ENCODE results near the gene ARAP1.

ARAP1 gene

DNA sequence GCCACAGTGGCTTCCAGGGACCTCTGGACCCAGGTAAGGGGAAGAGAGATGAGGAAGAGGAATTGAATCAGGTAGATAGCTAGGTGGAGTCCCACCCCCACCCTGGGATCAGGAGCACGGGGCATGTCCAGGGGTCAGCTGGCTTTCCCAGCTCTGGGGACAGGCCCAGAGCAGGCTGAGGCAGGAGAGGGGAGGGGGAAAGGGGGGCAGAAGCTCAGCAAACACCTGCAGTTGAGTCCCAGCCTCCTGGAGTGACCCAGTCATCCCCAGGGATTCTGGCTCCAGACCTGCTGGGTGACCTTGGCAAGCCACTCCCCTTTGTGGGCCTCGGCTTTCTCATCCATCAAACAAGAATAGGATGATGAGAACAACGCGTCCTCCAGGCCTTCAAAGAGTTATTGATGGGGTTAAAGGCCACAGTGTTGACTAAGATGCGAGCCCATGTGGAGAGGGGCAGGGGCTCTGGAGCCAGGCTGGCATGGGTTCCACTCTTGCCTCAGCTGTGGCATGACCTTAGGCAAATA, 25.6 kb upstream of the ARAP1 start:
- Histone ChIP-seq H3K27me3 (ENCODE audit: insufficient read depth, low read length) (peaks cover 23% of the 10 kb centered on the region), H3K9ac (ENCODE audit: low read depth, low read length) (no peak overlapping the region), H3K27ac (ENCODE audit: low read length) (no peak overlapping the region), H3K36me3 (ENCODE audit: insufficient read depth, low read depth, low read length) (no peaks in the 10 kb centered on the region), H3K4me1 (ENCODE audit: insufficient read depth, low read length) (peaks cover 6% of the 10 kb centered on the region; the same call in 1 of the 2 replicates), H3K4me3 (ENCODE audit: low read length) (no peak overlapping the region), H3K9me3 (ENCODE audit: insufficient read depth, low read depth, low read length) (no peaks in the 10 kb centered on the region)

DNA sequence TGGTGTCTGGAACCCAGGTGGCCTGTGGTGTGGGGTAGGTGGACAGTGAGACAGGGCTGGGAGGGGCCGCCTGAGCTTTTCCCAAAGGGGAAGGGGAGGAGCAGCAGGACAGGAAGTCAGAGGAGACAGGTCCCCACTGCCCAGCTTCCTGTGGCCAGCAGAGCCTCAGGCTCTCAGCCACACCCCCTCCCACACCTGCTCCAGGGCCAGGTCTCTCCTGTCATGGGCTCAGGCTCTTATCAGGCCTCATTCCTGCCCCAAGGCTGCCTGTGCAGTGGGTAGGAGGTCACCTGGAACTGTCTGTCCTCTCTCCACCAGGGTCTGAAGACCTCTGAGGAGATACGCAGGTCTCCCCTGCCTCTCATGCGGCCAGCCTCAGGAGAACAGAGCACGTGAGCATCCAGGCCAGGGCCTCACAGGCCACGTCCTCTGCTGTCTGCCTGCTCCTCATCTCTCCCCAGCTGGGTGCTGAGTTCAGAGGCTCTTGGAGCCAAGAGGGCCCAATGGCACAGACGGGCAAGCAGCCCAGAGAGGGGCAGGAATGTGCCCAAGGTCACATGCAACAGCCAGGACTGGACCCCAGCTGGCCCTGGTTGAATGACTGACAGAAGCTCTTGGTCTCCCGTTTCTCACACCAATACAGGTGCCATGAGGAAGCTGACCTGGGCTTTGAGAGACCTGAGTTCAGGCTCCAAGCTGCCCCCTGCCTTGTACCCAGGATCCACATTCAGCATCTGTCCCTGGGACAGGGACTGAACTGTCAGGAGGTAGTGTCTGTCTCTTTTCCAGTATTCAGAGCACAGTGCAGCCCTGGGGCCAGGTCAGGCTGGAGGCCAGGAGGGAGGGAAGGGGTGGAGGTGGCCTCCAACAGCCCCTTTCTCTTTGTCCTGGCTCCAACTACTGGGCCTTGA, 24.9 kb upstream of the ARAP1 start:
- Histone ChIP-seq H3K27me3 (ENCODE audit: insufficient read depth, low read length) (peaks cover 19% of the 10 kb centered on the region), H3K4me1 (ENCODE audit: insufficient read depth, low read length) (peaks cover 2% of the 10 kb centered on the region; the same call in 1 of the 2 replicates), H3K27ac (ENCODE audit: low read length) (no peak overlapping the region), H3K9ac (ENCODE audit: low read depth, low read length) (no peak overlapping the region), H3K9me3 (ENCODE audit: insufficient read depth, low read depth, low read length) (no peaks in the 10 kb centered on the region), H3K36me3 (ENCODE audit: insufficient read depth, low read depth, low read length) (no peaks in the 10 kb centered on the region), H3K4me3 (ENCODE audit: low read length) (no peak overlapping the region)

DNA sequence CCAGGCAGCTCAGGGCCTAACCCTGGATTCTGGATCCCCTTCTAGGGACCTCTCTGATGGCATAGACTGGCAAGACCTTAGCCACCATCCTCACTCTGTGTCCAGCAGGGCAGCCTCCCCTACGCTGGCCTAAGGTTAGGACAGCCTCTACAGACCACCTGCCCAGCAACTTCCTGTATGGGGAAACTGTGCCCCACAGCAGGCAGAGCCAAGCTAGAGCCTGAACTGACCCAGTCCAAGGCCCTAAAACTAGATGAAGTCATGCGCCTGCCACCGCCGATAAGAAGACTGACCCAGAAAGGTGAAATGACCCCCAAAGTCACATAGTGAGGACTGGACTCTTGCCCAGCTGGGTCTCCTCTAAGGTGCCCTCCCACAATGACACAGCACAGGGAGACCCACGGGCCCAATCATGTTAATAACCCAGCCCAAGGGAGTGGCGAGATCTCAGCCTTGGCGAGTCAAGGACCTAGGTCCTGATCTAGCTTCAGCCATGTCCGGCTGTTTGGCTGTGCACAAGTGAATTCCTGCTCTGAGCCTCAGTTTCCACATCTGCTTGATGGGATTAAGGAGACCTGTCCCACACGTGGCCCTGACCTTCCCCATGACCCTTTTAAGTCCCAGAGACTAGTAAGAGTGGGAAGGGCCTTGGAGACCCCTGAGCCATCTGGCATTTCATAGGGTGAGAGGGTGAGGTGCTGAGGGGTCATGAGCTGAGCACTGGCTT, 24.1 kb upstream of the ARAP1 start:
- Histone ChIP-seq H3K4me3 (ENCODE audit: low read length) (no peak overlapping the region), H3K9me3 (ENCODE audit: insufficient read depth, low read depth, low read length) (no peaks in the 10 kb centered on the region), H3K27ac (ENCODE audit: low read length) (no peak overlapping the region), H3K4me1 (ENCODE audit: insufficient read depth, low read length) (no peaks in the 10 kb centered on the region), H3K27me3 (ENCODE audit: insufficient read depth, low read length) (peaks cover 16% of the 10 kb centered on the region), H3K36me3 (ENCODE audit: insufficient read depth, low read depth, low read length) (no peaks in the 10 kb centered on the region), H3K9ac (ENCODE audit: low read depth, low read length) (no peak overlapping the region)

- Histone ChIP-seq H3K9ac (ENCODE audit: low read depth, low read length) (no peak overlapping the region), H3K9me3 (ENCODE audit: insufficient read depth, low read depth, low read length) (no peaks in the 10 kb centered on the region), H3K4me1 (ENCODE audit: insufficient read depth, low read length) (no peaks in the 10 kb centered on the region), H3K27ac (ENCODE audit: low read length) (no peak overlapping the region), H3K4me3 (ENCODE audit: low read length) (no peak overlapping the region), H3K27me3 (ENCODE audit: insufficient read depth, low read length) (peaks cover 9% of the 10 kb centered on the region), H3K36me3 (ENCODE audit: insufficient read depth, low read depth, low read length) (no peaks in the 10 kb centered on the region)
Measured at GRCh38 chr11:72775288-72776110, 23.3 kb upstream of the ARAP1 start.

DNA sequence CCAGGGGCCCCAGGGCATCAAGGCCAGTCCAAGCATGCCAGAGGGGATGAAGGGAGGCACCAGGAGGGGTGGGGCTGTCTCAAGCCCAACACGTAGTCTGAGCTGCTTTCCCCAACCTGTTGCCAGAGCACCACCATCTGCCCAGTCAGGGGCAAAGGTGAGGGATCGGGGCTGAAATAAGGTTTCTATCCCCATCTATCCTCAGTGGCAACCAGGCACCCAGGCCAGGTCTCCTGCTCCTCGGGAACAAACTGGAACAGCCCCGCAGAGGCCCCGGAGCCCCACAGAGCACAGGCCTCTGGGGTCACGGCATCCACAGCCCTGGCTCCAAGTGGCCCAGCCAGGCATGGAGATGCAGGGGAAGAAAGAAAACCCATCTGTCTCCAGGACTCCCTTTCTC, 22.3 kb upstream of the ARAP1 start:
- Histone ChIP-seq H3K9ac (ENCODE audit: low read depth, low read length) (no peak overlapping the region), H3K4me1 (ENCODE audit: insufficient read depth, low read length) (no peaks in the 10 kb centered on the region), H3K27ac (ENCODE audit: low read length) (no peak overlapping the region), H3K4me3 (ENCODE audit: low read length) (no peak overlapping the region), H3K9me3 (ENCODE audit: insufficient read depth, low read depth, low read length) (no peaks in the 10 kb centered on the region), H3K27me3 (ENCODE audit: insufficient read depth, low read length) (no peaks in the 10 kb centered on the region; the same call in 1 of the 2 replicates), H3K36me3 (ENCODE audit: insufficient read depth, low read depth, low read length) (no peaks in the 10 kb centered on the region)

DNA sequence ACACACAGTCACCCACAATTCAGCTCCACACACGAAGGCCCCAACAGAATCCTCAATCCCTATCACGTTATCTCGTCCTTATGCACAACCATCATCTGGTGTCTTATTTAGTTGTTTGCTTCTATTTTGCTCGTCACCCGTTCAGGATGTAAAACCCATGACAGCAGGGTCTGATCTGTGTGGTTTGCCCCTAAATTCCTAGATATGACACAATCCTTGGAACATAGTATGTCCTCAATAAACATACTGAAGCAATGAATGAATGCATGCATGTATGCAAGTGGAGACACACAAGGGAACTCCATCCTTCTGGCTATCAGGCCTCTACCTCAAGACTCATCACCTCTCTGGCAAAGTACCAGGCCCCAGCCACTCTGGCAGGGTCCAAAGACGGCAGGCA, 21.5 kb upstream of the ARAP1 start:
- no peak overlapping the region for H3K9ac ChIP-seq (ENCODE audit: low read depth, low read length)
- H3K27ac ChIP-seq (ENCODE audit: low read length) = no peak overlapping the region
- H3K36me3 ChIP-seq (ENCODE audit: insufficient read depth, low read depth, low read length) = no peaks in the 10 kb centered on the region
- no peak overlapping the region for H3K4me3 ChIP-seq (ENCODE audit: low read length)
- H3K27me3 ChIP-seq (ENCODE audit: insufficient read depth, low read length) = no peaks in the 10 kb centered on the region
- peaks cover 1% of the 10 kb centered on the region; the same call in 1 of the 2 replicates for H3K4me1 ChIP-seq (ENCODE audit: insufficient read depth, low read length)
- H3K9me3 ChIP-seq (ENCODE audit: insufficient read depth, low read depth, low read length) = no peaks in the 10 kb centered on the region

DNA sequence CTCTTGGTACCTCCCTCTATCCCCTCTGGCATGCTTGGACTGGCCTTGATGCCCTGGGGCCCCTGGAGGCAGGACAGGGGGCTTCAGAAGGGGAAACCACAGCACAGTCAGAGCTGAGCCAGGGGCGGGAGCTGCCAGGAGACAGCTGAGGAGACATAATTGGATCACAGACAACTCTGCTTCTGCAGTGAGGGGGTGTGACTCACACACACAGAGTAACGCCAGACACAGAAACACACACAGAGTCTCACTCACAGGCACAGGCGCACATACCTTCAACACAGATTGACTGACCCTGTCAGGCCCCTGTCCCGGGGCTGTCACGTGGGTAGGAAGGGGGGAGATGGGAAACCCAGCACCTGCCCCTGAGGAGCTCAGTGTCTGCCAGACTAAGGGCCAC, 21.1 kb upstream of the ARAP1 start:
- H3K36me3 ChIP-seq (ENCODE audit: insufficient read depth, low read depth, low read length) = no peaks in the 10 kb centered on the region
- H3K27me3 ChIP-seq (ENCODE audit: insufficient read depth, low read length) = no peaks in the 10 kb centered on the region
- no peaks in the 10 kb centered on the region for H3K9me3 ChIP-seq (ENCODE audit: insufficient read depth, low read depth, low read length)
- H3K4me1 ChIP-seq (ENCODE audit: insufficient read depth, low read length) = peaks cover 4% of the 10 kb centered on the region; the same call in 1 of the 2 replicates
- no peak overlapping the region for H3K4me3 ChIP-seq (ENCODE audit: low read length)
- H3K27ac ChIP-seq (ENCODE audit: low read length) = no peak overlapping the region
- H3K9ac ChIP-seq (ENCODE audit: low read depth, low read length) = no peak overlapping the region

DNA sequence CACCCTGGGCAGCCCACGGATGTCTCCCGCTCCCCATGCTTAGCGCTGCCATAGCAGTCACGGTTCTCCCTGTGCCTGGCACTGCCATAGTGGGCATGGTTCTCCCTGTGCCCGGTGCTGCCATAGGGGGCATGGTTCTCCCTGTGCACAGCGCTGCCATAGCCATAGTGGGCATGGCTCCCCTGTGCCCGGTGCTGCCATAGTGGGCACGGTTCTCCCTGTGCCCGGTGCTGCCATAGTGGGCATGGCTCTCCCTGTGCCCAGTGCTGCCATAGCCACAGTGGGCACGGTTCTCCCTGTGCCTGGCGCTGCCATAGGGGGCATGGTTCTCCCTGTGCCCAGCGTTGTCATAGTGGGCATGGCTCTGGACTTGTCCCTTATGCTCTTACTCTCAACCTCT, 19.9 kb upstream of the ARAP1 start:
- Histone ChIP-seq H3K27ac (ENCODE audit: low read length) (no peak overlapping the region), H3K27me3 (ENCODE audit: insufficient read depth, low read length) (no peaks in the 10 kb centered on the region), H3K9me3 (ENCODE audit: insufficient read depth, low read depth, low read length) (no peaks in the 10 kb centered on the region), H3K4me1 (ENCODE audit: insufficient read depth, low read length) (peaks cover 4% of the 10 kb centered on the region; the same call in 1 of the 2 replicates), H3K36me3 (ENCODE audit: insufficient read depth, low read depth, low read length) (no peaks in the 10 kb centered on the region), H3K9ac (ENCODE audit: low read depth, low read length) (no peak overlapping the region), H3K4me3 (ENCODE audit: low read length) (no peak overlapping the region)

GRCh38 chr11:72771507-72771906, 19.3 kb upstream of the ARAP1 start:
- Histone ChIP-seq H3K27ac (ENCODE audit: low read length) (no peak overlapping the region), H3K4me1 (ENCODE audit: insufficient read depth, low read length) (peaks cover 4% of the 10 kb centered on the region; the same call in 1 of the 2 replicates), H3K27me3 (ENCODE audit: insufficient read depth, low read length) (no peaks in the 10 kb centered on the region), H3K9ac (ENCODE audit: low read depth, low read length) (no peak overlapping the region), H3K9me3 (ENCODE audit: insufficient read depth, low read depth, low read length) (no peaks in the 10 kb centered on the region), H3K4me3 (ENCODE audit: low read length) (no peak overlapping the region), H3K36me3 (ENCODE audit: insufficient read depth, low read depth, low read length) (no peaks in the 10 kb centered on the region)

- Histone ChIP-seq H3K27me3 (ENCODE audit: insufficient read depth, low read length) (no peaks in the 10 kb centered on the region), H3K27ac (ENCODE audit: low read length) (no peak overlapping the region), H3K4me1 (ENCODE audit: insufficient read depth, low read length) (peaks cover 4% of the 10 kb centered on the region; the same call in 1 of the 2 replicates), H3K9me3 (ENCODE audit: insufficient read depth, low read depth, low read length) (no peaks in the 10 kb centered on the region), H3K36me3 (ENCODE audit: insufficient read depth, low read depth, low read length) (no peaks in the 10 kb centered on the region), H3K4me3 (ENCODE audit: low read length) (no peak overlapping the region), H3K9ac (ENCODE audit: low read depth, low read length) (no peak overlapping the region)
Measured at GRCh38 chr11:72770799-72771198, 18.6 kb upstream of the ARAP1 start.

GRCh38 chr11:72769680-72770079, 17.5 kb upstream of the ARAP1 start:
- peaks cover 4% of the 10 kb centered on the region; the same call in 1 of the 2 replicates for H3K4me1 ChIP-seq (ENCODE audit: insufficient read depth, low read length)
- H3K9ac ChIP-seq (ENCODE audit: low read depth, low read length) = no peak overlapping the region
- no peaks in the 10 kb centered on the region for H3K9me3 ChIP-seq (ENCODE audit: insufficient read depth, low read depth, low read length)
- H3K36me3 ChIP-seq (ENCODE audit: insufficient read depth, low read depth, low read length) = no peaks in the 10 kb centered on the region
- H3K4me3 ChIP-seq (ENCODE audit: low read length) = no peak overlapping the region
- no peaks in the 10 kb centered on the region for H3K27me3 ChIP-seq (ENCODE audit: insufficient read depth, low read length)
- no peak overlapping the region for H3K27ac ChIP-seq (ENCODE audit: low read length)
